K562 (cell line): ENCODE results near the gene ST6GAL1. TPM values are rescaled to one million over a fixed set of nuclear protein-coding genes. Genes with fewer than 3 reads are reported as not detected.

Experiments
- ATAC-seq: fragments of 200-7000 bp; cut with Tn5 transposase; 3 replicates; pipeline ENCODE4 v1.9.1; 2020; ENCODE audit warnings: moderate library complexity
- BruUV-seq: library from RNA; stranded (reverse); fragments of 400-500 nt; replicated peaks from 2 replicates; lab custom pipeline; 2021; lab: Mats Ljungman, UMichigan
- CTCF ChIA-PET: fragments of 300-600 bp; formaldehyde crosslinking; extraction: SDS; loops from one replicate; lab custom pipeline; 2021; ENCODE audit warnings: low intra/inter-chr PET ratio; lab: Yijun Ruan, JAX
- POLR2A ChIA-PET: fragments of 300-600, 350-650 bp; sonication (Branson Sonifier 250); formaldehyde crosslinking; extraction: SDS; loops from one replicate; lab custom pipeline; 2021; ENCODE audit warnings: antibody characterized with exemption, inconsistent platforms; lab: Yijun Ruan, JAX
- DNase-seq, 4 experiments: peaks; one replicate each; pipeline versions ENCODE4 v3.0.0 to v3.0.0-alpha.2; 2011 to 2018; ENCODE audit warnings: low spot score in 3 of 4, mixed read lengths in 3 of 4; ENCODE audit errors: extremely low read depth in 1 of 4
- FAIRE-seq: peaks from 2 replicates; lab custom pipeline; 2011; peaks lifted over from hg19 to GRCh38; lab: Jason Lieb, UNC
- H2AFZ ChIP-seq: 2 replicates; pipeline ENCODE4 v1.6.0; 2011; ENCODE audit warnings: low read depth, low read length, control low read depth, inconsistent platforms
- H3K27ac ChIP-seq: fragments of 200-600 bp; 3 replicates; pipeline ENCODE4 v1.8.0; 2011; ENCODE audit warnings: low read depth, mild to moderate bottlenecking, control low read depth, inconsistent platforms, low read length, moderate library complexity, mixed read lengths; ENCODE audit errors: extremely low read depth
- H3K27me3 ChIP-seq, 2 experiments: fragments of 300-600 bp in 1 of 2; 2 replicates in 1 of 2; 3 replicates in 1 of 2; pipeline versions ENCODE4 v1.6.0 to v1.8.0; 2011; ENCODE audit warnings: inconsistent platforms in 2 of 2, low read length in 2 of 2, mild to moderate bottlenecking in 1 of 2, mixed read lengths in 1 of 2, moderate library complexity in 1 of 2; ENCODE audit not compliant: control insufficient read depth in 2 of 2, insufficient read depth in 2 of 2
- H3K36me3 ChIP-seq: fragments of 300-600 bp; 3 replicates; pipeline ENCODE4 v1.8.0; 2011; ENCODE audit warnings: mild to moderate bottlenecking, low read length, inconsistent platforms; ENCODE audit not compliant: control insufficient read depth, insufficient read depth
- H3K4me1 ChIP-seq, 2 experiments: fragments of 200-600 bp in 1 of 2; replicated peaks in 1 of 2; 2 replicates in 1 of 2; 3 replicates in 1 of 2; pipeline versions ENCODE4 v1.5.1 to v1.8.0; 2011; ENCODE audit warnings: inconsistent platforms in 2 of 2, low read length in 2 of 2, mild to moderate bottlenecking in 1 of 2, mixed read lengths in 1 of 2, moderate library complexity in 1 of 2; ENCODE audit not compliant: control insufficient read depth in 2 of 2, insufficient read depth in 2 of 2
- H3K4me2 ChIP-seq: 2 replicates; pipeline ENCODE4 v1.6.1; 2011; ENCODE audit warnings: low read length, control low read depth, inconsistent platforms, mixed read lengths; ENCODE audit not compliant: insufficient read depth
- H3K4me3 ChIP-seq: fragments of 200-600 bp; sonication (generic), shearing (Covaris generic); 2 replicates; pipeline ENCODE4 v1.5.1; 2016; ENCODE audit warnings: control low read depth, inconsistent platforms
- H3K79me2 ChIP-seq: fragments of 200-600 bp; 3 replicates; pipeline ENCODE4 v1.8.0; 2011; ENCODE audit warnings: low read length, inconsistent platforms; ENCODE audit not compliant: control insufficient read depth, insufficient read depth
- H3K9ac ChIP-seq, 2 experiments: 2 replicates each; pipeline versions ENCODE4 v1.6.0 to v1.6.1; 2011; ENCODE audit warnings: low read depth in 2 of 2, low read length in 2 of 2, control low read depth in 1 of 2, inconsistent platforms in 1 of 2, mild to moderate bottlenecking in 1 of 2, mixed read lengths in 1 of 2; ENCODE audit not compliant: insufficient read depth in 1 of 2
- H3K9me1 ChIP-seq: one replicate; pipeline ENCODE4 v1.6.0; 2011; ENCODE audit warnings: inconsistent platforms, mild to moderate bottlenecking, low read length, moderate library complexity; ENCODE audit not compliant: control insufficient read depth, insufficient read depth
- H3K9me3 ChIP-seq: replicated peaks from 2 replicates; pipeline ENCODE4 v1.5.1; 2011; ENCODE audit warnings: low read depth, low read length, inconsistent platforms; ENCODE audit not compliant: control insufficient read depth, insufficient read depth
- H4K20me1 ChIP-seq: replicated peaks from 2 replicates; pipeline ENCODE4 v1.6.1; 2011; ENCODE audit warnings: low read length, inconsistent platforms, mixed read lengths; ENCODE audit not compliant: control insufficient read depth, insufficient read depth
- EGR1 ChIP-seq: fragments of 450-650 bp; conservative IDR thresholded peaks from 2 replicates; pipeline ENCODE4 v1.6.1; 2017; ENCODE audit warnings: mild to moderate bottlenecking
- PRMT5 ChIP-seq: sonication (generic); formaldehyde crosslinking; IDR thresholded peaks from 2 replicates; pipeline ENCODE4 v1.5.0; 2020; ENCODE audit warnings: missing genetic modification reagents
- PYGO2 ChIP-seq: fragments of 450-650 bp; IDR thresholded peaks from 2 replicates; pipeline ENCODE4 v1.6.1; 2016; ENCODE audit warnings: mild to moderate bottlenecking, missing genetic modification characterization, moderate library complexity, missing compliant biosample characterization
- RNF2 ChIP-seq: sonication (generic); IDR thresholded peaks from 2 replicates; pipeline ENCODE4 v1.6.1; 2016
- SMARCA4 ChIP-seq: fragments of 450-650 bp; IDR thresholded peaks from 2 replicates; pipeline ENCODE4 v1.6.1; 2016
- ZBTB43 ChIP-seq: sonication (generic); formaldehyde crosslinking; IDR thresholded peaks from 2 replicates; pipeline ENCODE4 v1.8.0; 2023; ENCODE audit warnings: mild to moderate bottlenecking, missing genetic modification reagents
- ZNF347 ChIP-seq: fragments of 450-650 bp; formaldehyde crosslinking; IDR thresholded peaks from 2 replicates; pipeline ENCODE4 v1.4.0; 2020; ENCODE audit warnings: low read depth, mild to moderate bottlenecking, moderate library complexity
- WGBS: fragments of 100-300 bp; shearing (Covaris generic); methylation state at CpG from one replicate; pipeline ENCODE4 v1.1.6; 2016; ENCODE audit warnings: low coverage, mixed read lengths; ENCODE audit not compliant: insufficient coverage; ENCODE audit errors: missing lambda C conversion rate; 5-methylcytosine and 5-hydroxymethylcytosine counted together
- in situ Hi-C: fragments of 300-500 bp; cut with MboI; formaldehyde crosslinking; loops from 4 replicates; pipeline ENCODE4 v1.15.0; 2018; ENCODE audit warnings: inconsistent platforms, mixed read lengths
- intact Hi-C: fragments of 100-400 bp; cut with micrococcal nuclease; formaldehyde crosslinking; loops from 2 replicates; pipeline ENCODE4 v1.14.2; 2022
- polyA plus RNA-seq, 8 experiments: library from polyadenylated mRNA; depleted of rRNA in 4 of 8; stranded (reverse) in 5 of 8; unstranded in 3 of 8; fragments of >200 nt; fragmentation: Nextera tagmentation in 2 of 8; fragmentation: Illumina TruSeq in 1 of 8; extraction: Ambion mirVana in 2 of 8; extraction: Trizol in 1 of 8; gene quantifications; 2 replicates each; pipeline versions ENCODE4 v1.2.1 to v1.2.3, GENCODE V29; 2011 to 2014; ENCODE audit warnings: inconsistent platforms in 1 of 8, missing spikeins in 1 of 8
- total RNA-seq, 7 experiments: library from RNA; depleted of rRNA in 6 of 7; stranded (reverse); fragments of >200 nt in 6 of 7; fragmentation: Illumina TruSeq in 2 of 7; extraction: Trizol in 2 of 7; gene quantifications; 2 replicates each; pipeline versions ENCODE4 v1.2.1 to v1.2.3, GENCODE V29; 2011 to 2021; ENCODE audit warnings: low replicate concordance in 1 of 7

Gene ST6GAL1
- total and polyA plus RNA-seq, 9 of the 15 experiments (the other 6 are each of a cell fraction or from before 2014, with no cell fraction given): 31.9 to 145 (median 71.0) TPM

DNA sequence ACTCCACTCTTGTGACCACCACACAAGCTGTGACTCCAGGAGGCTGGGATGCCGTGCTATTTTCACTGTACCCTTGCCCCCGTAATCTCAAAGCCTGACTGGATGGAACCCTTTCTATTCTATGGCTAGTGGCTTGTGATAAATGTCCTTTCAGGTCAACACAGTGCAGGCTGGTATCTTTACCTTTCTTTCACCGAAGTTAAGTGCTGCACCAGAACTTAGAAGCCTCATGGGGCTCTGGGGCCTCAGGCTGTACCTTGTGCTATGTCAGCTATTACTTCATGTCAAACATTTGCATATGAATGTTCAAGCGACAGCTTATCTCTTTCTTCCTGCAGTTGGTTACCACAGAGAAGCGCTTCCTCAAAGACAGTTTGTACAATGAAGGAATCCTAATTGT is 142.2 kb downstream of the ST6GAL1 start (continued):
- no peak for TF ChIP-seq PRMT5 (CRISPR knock-in tag)

DNA sequence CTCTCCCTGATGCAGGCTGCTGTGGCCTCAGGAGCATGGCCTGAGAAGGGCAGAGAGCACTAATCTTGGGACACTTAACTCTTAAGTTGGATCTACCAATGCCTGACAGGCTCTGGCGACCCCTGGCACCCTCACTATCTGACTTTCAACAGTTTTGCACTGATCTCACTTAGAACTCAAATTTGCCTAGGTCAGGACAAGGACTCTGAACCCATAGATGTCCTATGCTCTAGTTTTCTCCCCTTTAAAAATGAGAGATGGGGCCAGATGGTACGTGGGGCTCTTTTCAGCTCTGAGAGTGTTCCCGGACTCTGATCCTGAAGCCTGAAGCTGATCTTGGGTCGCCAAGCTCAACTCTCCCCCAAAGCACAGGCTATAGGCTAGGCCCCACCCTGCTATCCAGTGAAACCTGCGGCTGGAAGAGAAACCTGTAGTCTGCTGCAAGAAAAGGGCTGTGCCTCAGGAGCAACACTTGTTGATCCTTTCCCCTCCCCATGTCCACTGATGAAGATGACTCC is 143.3 kb downstream of the ST6GAL1 start:
- Histone ChIP-seq H3K79me2 (no peaks in the 10 kb centered on the region), H4K20me1 (0 out of 2 replicates have a peak, but pooled peaks cover 1% of the 10 kb centered on the region), H3K4me1 (peaks cover 3 to 8% of the 10 kb centered on the region in 2 experiments; a peak in 4 of 5 replicates), H3K9ac (no peak overlapping the region), H3K9me3 (no peaks in the 10 kb centered on the region), H3K27ac (no peak overlapping the region), H3K36me3 (peaks cover 80% of the 10 kb centered on the region), H3K9me1 (peaks cover 3% of the 10 kb centered on the region), H3K4me2 (no peak overlapping the region), H2AFZ (no peak overlapping the region), H3K4me3 (no peak overlapping the region), H3K27me3 (no peaks in the 10 kb centered on the region)
- ATAC-seq (no peak), DNase-seq (no peak), FAIRE-seq (no peak)
- in situ Hi-C loops: no loop called here
- intact Hi-C loops: no loop called here
- TF ChIP-seq ZBTB43 (CRISPR knock-in tag) (no peak), RNF2 (no peak), ZNF347 (no peak), SMARCA4 (no peak), EGR1 (no peak), PYGO2 (tag) (no peak)
- POLR2A ChIA-PET: interaction anchor here (0.6 to 1.2 kb wide), 2 partner anchors 192 to 460 kb away, joined by 3 read pairs; no protein-coding TSS in a partner anchor
- CTCF ChIA-PET: no interaction called here
- 89% methylated on average over 5 of the region's 5 CpGs for WGBS
- BruUV-seq: no TSS peak
